Superior temporal gyrus (tissue), 1 donor: Measurements from ENCODE around the gene MAP2K2.

Experiments used
- DNase-seq: peaks from one replicate; pipeline ENCODE4 v3.0.0-alpha.2; 2016; ENCODE audit errors: extremely low spot score

The MAP2K2 gene

DNA sequence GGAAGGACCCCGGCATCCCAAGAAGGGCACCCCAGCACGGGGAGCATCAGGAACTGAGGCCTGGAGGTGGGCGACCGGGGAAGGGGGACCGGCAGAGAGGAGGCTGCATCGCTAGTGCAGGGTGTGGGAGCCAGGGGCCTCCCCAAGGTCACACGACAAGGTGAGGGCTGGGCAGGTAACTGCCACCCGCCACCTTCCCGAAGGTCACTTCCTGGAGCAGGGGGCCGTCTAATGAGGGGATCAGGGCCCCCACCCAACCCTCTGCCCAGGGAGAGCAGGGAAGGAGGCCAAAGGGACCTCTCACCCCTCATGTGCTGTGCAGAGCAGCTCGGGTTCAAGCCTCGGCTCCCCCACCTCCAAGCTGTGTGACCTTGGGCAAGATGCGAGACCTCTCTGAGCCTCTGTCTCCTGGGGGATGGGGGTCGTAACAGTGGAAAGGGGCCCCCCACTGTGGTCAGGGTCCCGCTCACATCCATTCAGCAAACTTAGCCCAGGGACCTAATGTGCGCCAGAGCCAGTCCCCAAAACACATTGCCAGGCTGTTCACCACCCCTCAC, 63.2 kb downstream of the MAP2K2 start:
- no peak for DNase-seq

DNA sequence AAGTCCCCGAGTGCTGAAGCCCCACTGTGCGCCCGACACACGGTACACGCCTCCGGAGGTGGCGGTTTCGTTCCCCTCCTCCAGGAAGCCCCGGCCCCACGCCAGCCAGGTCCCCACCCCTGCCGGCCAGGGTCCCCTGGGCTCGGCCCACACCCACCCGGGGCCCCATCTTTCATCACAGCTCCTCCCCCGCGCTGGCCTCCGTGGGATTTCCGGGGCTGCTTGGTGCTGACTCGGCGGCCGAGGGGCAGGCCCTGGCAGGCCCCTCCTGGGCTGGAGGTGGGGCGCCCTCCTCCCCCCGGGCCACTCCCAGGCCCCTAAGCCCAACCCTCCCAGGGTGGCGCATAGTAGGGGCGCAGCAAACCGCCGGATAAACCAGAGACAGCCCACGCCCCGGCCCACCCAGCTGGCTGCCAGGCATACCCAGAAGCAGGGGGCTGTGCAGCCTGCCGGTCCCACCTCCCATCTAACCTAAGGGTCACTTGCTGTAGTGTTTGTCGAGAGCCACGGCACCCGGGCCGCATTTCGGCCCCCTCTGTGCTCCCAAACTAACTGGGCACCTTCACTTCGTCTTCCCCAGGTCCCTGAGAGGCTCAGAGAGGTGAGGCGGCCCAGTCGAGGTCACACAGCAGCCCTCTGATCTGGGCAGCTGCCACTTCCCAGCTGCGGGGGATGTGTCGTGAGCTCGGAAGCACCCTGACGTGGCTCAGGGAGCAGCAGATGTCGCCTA, 63.9 kb downstream of the MAP2K2 start:
- DNase-seq: no peak

DNA sequence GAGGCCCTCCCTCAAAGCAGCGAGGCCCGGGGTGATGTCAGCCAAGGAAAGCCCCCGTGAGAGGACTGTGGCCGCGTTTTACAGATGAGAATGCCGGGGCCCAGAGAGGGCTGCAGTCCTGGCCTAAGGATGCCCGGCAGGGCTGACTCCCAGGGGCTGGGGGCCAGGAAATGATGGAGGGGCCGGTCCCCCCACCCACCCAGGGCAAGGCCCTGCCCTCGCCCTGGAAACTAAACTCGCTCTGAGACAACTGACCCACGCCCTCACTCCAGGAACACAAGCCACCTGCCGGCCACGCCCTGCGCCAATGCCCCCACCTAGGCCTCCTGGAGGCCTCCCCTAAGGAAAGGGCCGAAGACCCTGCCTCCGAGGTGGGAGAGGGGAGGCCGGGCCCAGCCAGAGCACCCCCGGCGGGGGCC, 64.5 kb downstream of the MAP2K2 start:
- DNase-seq: no peak

DNA sequence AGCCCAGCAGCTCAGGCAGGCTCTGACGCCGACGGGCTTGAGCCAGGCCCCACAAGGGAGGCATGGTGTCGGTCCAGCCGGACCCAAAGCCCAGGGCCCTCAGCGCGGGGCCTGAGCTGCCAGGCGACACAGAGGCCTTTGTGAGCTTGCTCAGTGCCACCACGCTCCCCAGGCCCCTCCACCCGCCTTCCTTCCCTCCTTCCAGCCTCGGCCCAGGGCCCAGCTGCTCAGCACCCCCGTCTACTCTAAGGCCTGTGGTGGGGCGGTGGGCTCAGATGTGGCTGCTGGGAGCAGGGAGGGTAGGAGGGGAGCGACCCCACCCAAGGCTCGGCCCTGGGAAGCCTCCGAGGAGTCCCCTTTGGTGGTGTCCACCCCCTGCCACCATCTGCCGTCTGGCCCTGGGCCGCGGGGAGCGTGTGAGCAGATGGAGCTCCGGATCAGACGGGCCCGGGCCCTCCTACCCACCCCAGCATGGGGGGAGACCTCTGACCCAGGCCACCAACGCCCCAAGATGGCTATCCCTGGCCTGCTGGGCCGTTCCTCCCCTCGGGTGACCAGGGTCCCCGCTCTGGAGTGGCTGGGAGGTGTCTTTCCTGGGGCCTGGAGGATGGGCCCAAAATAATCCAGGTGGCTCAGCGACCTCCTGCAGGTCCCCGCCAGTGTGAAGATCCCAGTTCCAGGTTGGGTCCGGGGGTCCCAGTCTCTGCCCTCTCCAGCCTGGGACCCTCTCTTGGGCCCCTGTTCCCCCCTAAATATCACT, 65.0 kb downstream of the MAP2K2 start:
- peak; percentile 81 for DNase-seq

DNA sequence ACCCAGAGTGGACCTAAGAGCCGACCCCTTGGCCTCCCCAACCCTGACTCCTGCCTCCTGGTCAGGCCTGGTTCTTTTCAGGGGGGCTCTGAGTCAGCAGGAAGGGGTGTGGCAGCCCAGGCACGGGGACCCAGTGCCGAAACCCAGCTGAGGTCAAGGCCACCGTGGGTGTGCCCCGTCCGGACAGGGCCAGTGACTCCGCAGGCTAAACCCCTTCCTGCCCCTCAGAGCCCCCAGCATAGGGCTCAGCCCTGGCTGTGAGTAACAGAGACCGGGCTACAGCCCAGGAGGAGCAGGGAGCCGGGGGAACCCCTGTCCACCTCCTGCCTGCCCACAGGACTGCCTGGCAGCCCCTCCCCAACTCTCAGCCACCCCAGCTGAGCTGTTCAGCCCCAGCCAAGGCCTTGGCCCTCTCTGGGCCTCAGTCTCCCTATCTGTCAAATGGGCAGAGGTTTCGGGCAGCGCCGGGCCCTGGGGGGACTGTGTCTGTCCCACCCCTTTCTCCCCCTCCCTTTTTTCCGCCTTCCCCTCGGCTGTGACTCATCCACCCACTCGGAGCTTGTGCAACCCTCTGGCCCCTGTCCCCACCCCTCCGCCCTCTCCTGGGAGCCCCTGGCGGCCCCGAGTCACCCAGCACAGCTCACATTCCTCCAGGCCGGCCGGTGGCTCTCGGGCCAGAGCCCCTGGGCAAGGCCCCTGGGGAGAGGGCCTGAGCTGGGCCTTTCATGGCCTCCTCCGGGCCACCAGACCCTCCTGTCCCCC, 65.8 kb downstream of the MAP2K2 start:
- no peak for DNase-seq

DNA sequence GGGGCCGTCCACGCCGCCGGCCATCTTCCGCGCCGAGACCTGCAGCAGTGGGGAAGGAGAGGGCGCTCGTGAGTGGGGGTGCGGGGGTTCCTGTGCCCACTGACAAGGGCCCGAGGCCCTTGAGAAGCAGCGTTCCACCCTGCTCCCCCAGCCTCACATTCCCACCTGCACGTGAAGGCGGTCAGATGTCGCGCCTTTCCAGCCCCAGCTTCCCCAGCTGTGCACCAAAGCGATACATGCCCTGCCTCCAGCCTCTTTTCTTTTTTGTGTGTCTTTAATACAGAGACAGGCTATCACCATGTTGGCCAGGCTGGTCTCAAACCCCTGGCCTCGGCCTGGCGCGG, 68.7 kb downstream of the MAP2K2 start:
- DNase-seq: no peak

DNA sequence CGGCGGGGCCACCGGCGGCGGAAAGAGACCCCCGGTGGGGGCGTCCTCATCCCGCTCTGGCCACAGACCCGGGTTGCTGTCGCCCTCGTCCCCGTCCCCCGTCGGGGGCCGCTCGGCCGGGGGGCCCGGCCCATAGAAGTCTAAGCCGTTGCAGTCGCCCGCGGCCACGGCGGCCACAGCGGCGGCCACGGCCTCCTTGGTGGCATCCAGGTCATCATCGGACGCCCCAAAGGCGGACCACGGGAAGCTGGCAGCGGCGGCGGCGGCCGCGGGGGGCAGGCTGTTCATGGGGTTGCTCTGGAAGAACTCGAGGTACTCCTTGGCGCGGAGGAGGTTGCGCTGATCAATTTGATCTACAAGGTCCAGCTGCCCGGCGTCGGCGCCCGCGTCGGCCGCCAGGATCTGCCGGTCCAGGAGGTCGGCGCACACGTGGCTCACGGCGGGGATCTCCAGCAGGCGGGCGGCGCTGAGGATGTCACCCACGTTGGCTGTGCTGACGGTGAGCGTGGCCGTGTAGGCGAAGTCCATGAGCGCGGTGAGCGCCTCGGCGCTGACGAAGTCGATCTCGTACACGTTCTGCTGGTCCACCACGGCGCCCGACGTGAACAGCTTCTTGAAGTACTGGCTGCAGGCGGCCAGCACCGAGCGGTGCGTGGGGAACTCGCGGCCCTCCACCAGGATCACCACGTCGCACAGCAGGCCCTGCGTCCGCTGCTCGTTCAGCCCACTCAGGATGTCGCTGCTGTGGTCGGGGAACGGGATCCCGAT, 69.3 kb downstream of the MAP2K2 start:
- no peak for DNase-seq

DNA sequence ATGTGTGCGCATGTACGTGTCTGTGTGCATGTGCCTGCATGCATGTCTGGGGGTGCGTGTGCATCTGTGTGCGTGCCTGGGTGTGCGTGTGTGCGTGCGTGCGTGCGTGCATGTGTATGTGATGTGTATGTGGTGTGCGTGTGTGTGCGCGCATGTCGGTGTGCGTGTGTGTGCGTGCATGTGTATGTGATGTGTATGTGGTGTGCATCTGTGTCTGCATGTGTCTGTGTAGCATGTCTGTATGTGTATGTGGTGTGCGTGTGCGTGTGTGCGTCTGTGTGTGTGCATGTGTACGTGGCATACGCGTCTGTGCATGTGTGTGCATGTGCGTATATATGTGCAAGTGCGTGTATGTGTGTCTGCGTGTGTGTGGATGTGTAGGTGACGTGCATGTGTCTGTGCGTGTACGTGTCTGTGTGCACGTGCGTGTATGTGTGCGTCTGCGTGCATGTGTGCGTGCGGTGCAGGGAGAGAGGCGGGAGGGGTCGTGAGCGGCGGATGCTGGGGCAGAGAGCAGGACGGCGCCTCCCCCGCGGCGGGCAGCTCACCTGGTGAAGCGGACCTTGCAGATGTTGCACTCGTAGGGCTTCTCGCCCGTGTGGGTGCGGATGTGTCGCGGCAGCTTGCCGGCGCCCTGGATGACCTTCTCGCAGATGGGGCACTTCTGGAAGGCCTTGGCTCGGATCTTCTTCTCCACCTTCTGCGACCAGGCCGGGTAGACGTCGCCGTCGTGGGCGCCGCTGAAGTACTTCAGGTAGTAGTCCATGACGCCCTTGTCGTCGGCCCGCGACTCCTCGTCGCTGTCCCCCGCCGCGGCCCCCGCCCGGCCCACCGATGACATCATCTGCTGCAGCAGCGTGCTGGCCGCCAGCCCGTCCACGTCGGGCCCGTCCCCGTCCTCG, 70.2 kb downstream of the MAP2K2 start:
- no peak for DNase-seq

DNA sequence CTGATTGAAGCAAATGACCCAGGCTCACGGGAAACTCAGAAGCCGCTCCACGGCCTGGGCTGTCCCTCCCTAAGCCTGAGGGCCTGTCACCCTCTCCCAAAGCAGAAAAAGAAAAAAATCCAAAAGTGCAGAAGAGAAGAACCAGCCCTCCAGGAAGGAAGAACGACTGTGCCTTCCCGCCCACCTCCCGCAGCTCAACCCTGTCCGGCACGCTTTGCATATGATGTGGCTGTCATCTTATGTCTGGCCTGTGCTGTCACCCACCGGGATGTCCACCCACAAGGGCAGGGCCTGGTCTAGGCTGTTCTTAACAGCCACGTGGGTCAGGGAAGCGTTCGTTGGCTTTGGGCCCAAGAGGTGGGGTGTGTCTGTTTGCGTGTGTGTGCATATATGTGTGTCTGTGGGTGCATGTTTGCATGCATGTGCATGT, 70.9 kb downstream of the MAP2K2 start:
- DNase-seq: no peak

DNA sequence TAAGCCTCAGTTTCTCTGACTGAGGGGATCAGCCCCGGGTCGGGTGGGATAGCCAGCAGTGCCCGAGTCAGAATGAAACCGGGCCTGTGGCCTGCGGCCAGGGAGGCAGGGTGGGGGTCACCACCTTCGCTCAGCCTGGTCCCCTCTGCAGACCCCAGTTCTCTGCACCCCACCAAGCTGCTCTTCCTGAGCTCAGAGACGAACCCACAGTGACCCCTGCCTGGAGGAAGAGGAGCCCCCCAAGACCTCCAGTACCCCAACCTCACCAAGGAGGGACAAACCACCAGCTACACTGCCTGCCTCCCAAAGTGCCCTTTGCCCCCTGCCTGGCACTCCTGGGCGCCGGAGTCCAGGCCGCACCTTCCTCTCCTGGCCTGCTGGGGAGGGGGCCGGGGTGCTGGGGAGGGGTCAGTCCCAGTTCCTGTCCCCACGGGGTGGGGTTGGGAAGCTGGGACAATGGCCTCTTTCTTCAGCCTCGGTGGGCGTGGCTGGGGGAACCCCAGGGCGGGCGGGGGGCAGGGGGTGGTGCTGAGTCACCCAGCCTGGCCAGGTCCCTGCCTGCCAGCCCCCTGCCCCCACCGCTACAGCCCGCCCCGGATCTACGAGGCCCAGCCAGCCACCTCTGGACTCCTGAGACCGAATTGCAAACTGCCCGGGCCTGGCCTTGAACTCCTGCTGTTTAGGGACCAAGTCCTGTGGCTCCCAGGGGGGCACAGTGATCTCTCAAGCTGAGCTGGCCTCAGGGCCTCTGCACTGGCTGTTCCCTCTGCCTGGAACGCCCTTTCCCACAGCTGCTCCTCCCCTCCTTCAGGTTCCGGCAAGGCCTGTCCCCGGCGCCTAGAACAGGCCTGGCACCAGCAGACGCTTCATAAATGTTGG, 71.6 kb downstream of the MAP2K2 start:
- DNase-seq: no peak

DNA sequence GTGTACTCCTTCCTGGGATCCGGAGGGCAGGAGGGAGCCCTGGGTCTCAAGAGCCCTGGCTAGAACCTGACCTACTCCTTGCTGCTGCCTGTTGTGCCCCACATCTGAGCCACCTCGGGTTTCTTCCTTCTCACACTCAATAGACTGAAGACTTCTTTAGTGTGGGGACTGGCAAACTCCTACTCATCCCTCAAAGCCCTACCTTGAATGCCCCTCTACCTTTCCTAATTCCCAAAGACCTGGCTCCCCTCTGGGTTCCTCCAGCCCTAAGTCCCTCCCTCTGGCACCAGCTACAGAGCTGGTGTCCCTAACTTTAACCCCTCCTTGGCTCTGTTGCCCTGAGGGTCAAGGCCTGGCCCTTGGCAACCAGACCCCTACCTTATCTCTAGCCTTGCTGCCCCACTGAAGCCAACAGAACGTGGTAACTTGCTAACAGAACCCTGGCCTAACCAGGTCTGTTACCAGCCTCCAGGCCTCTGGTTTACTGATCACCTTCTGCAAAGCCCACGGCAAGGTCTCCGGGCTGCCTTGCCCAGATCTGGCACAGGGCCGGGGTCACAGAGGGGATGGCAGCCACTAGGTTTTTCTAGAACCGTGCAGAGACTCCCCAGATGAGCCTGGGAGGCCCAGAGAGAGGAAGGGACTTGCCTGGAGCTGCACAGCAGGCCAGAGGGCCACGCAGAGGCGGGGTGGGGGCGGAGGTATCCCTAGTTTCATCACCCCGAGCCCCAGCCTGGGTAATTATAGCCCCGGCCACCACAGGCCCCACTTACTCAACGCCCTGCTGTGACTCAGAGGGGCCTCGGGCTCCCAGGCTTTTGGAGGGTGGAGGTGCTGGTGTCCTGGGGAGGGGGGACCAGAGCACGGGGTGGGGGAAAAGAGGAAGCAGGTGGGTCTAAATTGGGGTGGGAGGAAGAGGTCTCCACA, 72.5 kb downstream of the MAP2K2 start:
- no peak for DNase-seq

DNA sequence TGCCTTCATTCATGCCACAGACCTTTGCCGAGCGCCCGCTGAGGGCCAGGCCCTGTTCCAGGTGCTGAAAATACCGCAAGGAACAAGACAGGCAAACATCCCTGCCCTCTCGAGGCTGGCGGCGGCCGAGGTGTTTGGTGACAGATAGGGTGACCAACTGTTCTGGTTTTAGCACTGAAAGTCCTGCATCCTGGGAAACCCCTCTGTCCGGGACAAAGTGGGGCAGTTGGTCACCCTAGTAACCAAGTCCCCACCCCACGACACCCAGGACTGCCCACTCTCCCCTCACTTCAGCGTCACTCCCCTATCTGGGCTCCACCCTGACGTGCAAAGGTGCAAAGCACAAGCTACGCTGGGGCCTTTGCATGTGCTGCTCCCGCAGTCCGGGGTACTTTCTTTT, 74.5 kb downstream of the MAP2K2 start:
- no peak for DNase-seq

DNA sequence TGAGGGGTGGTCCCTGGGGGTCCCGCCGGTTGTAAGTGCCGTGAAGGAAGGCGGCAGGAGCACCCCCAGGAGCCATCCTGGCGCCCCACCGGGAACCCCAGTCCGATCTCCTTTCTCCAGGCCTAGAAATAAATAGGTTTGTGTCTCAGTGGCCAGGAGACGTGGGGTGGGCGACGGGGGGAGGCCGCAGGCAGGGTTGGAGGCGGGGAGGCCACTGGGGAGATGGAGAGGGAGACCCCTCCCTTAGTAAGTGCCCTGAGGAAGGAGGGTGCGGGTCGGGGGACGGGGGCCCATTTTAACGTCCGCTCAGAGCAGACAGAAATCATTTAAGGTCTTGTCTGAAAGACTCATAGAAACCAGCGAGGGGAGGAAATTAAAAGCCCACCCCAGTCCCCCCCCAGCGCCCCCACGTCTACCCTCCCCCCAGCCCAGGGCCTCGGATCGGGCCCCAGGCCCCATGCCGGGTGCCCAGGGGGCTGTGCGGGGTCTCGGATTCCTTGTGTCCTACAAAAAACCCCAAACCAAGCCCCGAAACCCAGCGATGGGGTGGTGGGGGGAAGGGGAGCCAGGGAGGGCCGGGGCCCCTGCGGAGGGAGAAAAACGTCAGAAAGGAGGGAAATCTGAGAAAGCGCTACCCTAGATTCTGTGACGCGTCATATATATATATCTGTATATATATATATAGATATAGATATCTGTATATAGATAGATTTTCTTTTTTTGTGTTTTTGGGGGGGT, 76.8 kb downstream of the MAP2K2 start:
- no peak for DNase-seq

DNA sequence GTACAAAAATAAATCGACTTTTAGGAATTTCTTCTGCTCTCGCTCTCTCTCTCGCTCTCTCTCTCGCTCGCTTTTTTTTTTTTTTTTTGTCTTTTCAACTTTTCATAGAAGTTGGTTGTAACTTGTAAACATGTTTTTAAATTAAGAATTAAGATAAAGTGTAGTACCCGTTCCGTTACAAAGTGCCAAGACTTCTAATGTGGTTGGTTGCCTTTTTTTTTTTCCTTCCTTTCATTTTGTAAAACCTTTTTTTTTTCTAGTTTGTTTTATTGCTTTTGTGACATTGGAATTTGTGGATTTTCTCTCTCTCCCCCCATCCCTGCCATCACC, 77.6 kb downstream of the MAP2K2 start:
- DNase-seq: no peak

DNA sequence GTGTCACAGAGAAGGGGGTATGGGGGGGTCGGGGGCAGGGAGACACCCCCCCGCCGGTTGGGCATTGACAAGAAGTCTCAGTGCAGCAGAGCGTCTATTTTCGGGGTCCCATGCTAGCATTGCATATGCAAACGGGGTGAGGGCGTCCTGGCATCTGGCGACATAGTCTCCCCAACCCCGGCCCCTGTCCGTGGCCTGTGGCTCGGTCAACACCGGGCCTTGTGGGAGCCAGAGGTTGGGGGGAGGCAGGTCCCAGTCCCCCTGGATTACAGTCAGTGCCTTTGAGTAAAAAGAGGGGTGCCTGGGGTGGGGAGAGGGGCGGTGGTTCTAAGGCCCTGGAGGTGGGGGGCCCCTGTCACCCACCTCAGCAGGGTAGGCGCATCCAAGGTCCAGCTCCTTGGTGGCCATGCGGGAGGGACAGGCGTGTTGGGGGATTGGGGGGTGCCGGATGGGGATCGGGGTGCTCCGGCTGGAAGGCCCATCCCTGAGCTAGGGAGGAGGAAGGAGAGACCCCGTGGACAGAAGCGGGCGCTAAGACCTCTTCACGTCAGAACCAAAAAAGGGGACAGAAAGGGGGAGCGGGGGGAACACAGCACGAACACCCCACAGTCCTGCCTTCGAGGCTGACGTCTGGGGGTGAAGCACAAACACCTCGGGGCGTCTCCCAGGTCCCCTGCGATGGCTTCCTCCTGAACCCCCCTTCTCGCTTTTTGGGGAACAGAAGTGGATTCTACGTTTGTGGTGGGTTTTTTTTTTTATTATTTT, 78.1 kb downstream of the MAP2K2 start:
- DNase-seq: no peak

DNA sequence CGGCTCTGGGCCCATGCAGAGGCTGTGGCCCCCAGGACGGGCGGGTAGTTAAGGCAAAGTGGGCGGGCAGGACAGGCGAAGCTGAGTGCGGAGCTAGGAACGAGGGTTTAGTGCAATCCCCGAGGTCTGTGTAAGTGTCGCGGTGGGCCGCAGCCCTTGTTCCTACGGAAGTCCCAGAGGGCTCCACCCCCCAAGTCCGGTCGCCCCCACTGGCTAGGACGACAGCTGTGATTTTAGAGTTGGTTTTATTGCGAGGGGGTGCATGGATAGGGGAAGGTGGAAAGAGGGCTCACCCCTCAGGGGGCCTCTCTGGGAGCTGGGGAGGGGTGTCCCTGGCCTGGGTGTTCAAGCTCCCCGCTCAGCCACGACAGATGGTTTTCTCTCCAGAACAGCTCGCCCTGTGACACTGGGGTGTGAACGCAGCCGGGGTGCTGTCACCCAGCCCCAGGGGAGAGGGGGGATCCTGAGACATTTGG, 78.9 kb downstream of the MAP2K2 start:
- no peak for DNase-seq
